NCI-H2029 (cell line): ENCODE results near the gene DMAC2.
"Not testable (repeated sequence)": the region's sequence is repeated elsewhere in the genome, so short reads cannot be mapped to it uniquely, and the experiment has no call there.

Experiments used
- DNase-seq: peaks from one replicate; lab custom pipeline; 2025; lab: John Stamatoyannopoulos, UW

The DMAC2 gene

GRCh38 chr19:41422456-41422855, 17.3 kb downstream of the DMAC2 start:
- no peak for DNase-seq

DNA sequence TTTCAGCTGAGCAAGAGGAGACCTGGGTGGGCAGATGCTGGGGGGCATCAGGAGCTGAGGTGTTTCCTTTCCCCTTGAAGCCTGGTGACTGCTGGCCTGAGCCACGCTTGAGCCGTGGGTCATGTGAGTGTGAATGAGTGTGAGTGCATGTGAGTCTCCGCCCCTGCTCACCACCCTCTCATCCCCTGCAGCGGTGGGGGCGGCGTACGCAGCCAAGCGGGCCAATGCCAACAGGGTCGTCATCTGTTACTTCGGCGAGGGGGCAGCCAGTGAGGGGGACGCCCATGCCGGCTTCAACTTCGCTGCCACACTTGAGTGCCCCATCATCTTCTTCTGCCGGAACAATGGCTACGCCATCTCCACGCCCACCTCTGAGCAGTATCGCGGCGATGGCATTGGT, 17.7 kb downstream of the DMAC2 start:
- DNase-seq, result no peak

GRCh38 chr19:41421314-41421713, 18.4 kb downstream of the DMAC2 start:
- peak; percentile 86 for DNase-seq

DNA sequence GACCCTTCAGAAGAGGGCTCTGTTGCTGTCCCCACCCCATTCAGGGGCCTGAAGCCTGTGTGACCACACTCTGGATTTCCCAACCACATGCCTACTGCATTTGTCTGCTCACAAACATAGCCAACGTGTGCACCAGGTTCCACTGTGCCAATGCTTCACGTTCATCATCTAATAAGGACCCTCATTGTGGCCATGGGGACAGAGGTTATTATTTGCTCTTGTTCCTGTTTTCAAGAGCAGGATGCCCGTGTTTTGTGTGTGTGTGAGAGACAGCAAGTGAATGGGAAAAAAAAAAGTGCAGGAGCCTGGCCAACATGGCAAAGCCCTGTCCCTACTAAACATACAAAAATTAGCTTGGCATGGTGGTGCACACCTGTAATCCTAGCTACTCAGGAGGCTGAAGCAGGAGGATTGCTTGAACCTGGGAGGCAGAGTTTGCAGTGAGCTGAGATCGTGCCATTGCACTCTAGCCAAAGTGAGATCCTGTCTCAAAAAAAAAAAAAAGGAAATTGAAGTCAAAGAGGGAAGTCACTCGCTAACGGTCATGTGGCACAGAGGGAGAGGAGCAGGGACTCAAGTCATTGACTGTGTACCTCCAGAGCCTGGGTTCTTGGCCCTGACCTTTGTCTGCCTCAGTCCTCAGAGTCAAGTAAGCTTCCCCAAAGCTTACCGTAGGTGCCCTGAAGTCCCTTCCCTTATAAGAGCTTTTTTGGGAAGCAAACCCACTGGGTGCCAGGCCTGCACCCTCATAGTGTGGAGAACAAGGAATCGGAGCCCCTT, 19.4 kb downstream of the DMAC2 start:
- peak; percentile 85 for DNase-seq

DNA sequence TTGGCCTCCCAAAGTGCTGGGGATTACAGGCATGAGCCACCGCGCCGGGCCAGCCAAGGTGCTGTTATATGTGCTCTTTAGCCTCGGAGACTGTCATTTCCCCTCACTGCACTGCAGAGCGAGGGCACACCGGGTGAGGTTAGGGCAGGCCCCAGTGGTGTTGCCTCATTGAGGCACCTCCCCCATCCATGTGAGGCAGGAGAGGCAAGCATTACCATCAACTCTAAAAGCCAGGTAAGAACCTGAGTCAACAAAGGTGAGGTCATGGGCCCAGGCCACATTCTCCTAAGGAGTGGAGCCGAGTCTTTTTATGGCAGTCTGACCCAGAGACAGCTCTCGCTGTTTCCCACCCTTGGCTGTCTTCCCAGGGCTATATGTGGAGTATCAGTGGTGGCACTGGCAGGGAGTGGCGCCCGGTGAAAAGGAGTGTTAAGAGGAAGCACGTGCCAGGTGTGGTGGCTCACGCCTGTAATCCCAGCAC, 23.5 kb downstream of the DMAC2 start:
- peak; percentile 97 for DNase-seq

GRCh38 chr19:41415154-41415571, 24.5 kb downstream of the DMAC2 start:
- peak; percentile 97 for DNase-seq

GRCh38 chr19:41414461-41414860, 25.3 kb downstream of the DMAC2 start:
- no peak for DNase-seq

- no peak for DNase-seq
Measured at GRCh38 chr19:41413947-41414346, 25.8 kb downstream of the DMAC2 start.

GRCh38 chr19:41412953-41413352, 26.8 kb downstream of the DMAC2 start:
- no peak for DNase-seq

DNA sequence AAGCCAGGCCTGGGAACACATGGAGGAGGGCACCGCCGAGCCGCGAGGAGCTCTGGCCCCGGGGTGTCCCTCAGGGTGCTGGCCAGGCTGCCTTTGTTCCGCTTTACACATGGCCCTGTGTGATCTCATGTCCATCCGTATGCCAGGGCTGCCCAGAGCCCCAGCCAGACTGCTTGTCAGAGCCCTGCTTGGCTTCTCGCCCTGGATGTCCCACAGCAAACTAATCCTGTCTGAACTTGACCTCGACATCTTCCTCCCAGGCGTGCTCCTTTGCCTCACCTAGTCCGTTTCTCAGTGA, 27.8 kb downstream of the DMAC2 start:
- DNase-seq, result no peak

DNA sequence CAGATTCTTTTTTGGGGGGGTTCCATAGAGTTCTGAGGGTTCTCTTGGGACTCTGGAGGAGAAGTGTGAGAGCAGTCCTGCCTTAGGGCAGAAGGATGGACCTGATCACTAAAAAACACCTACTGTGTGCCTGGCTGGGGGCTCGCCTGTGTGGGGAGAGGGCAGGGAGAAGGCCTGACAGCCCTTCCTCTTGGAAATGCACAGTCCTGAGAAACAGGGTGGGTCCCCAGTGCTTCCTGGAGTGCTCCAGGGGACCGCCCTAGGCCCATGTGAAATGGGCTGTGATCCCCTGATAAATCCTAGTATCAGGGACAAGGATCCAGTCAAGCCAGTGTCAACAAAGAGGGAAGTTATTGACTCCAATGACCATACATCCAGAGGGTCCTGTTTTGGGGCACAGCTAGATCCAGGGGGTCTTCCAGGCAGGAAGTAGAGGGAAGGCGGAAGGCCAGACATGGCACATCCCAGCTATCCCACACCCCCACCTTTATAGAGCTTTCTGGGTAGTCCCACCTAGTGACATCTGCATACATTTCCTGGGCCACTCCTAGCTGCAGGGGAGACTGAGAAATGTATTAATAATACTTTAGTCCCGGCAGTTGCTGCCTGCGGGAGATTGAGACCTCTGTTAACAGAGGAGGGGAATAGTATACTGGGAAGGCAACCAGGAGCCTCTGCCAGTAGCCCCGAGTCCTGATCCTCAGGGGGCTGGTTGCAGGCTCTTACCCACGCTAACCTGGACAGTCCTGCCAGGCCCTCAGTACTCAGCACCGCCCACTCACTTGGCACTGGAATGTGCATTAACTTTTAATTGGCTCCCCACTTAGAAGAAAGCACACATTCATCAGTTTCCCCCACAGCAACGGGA, 28.4 kb downstream of the DMAC2 start:
- DNase-seq, result no peak

- no peak for DNase-seq
Measured at GRCh38 chr19:41410336-41411054, 29.2 kb downstream of the DMAC2 start.

- peak; percentile 89 for DNase-seq
Measured at GRCh38 chr19:41409288-41409687, 30.4 kb downstream of the DMAC2 start.

DNA sequence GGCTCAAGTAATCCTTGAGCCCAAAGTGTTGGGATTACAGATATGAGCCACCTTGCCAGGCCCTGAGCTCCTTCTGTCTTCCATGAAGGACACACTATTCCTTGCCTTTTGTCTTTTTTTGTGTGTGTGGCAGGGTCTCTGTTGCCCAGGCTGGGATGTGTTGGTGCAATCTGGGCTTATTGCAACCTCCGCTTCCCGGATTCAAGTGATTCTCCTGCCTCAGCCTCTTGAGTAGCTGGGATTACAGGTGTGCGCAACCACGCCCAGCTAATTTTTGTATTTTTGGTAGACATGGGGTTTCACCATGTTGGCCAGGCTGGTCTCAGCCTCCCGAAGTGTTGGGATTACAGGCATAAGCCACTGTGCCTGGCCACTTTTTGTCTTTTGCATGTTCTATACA, 30.9 kb downstream of the DMAC2 start:
- not testable (repeated sequence) for DNase-seq

DNA sequence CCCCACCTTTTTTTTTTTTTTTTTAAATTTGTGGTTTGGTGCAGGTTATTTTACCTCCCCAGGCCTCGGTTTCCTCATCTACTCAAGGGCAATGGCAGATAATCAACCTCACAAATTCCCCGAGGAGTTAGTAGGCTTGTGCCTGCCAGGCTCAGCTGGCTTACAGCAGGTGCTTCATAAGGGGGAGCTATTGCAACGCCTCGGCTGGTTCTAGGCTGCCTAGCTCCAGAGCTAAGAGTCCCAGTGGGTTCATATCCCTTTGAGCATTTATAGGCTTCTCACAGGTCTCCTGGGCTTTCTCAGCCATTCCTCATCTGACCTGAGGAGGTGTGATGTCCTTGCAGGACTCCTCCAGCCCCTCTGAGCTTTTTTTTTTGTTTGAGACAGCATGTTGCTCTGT, 31.5 kb downstream of the DMAC2 start:
- no peak for DNase-seq

DNA sequence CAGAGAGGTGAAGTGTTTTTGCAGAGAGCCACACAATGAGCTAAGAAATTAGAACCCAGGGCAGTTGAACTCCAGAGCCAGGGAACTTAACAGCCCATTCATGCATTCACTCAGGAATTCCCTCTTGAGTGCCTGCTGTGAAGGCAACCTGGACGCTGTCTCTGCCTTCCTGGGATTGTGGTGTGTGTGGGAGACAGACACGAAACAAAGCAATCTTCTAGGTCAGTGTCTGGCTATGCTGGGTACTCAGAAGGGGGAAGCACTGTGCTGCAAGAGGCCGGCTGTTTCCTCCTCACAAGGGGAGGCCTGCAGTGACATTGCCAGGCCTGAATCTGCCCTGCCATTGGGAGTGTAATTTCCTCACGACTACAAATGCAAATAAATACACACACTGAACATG, 32.4 kb downstream of the DMAC2 start:
- peak; percentile 57 for DNase-seq

- DNase-seq, result no peak
Measured at GRCh38 chr19:41405776-41406175, 33.9 kb downstream of the DMAC2 start.

DNA sequence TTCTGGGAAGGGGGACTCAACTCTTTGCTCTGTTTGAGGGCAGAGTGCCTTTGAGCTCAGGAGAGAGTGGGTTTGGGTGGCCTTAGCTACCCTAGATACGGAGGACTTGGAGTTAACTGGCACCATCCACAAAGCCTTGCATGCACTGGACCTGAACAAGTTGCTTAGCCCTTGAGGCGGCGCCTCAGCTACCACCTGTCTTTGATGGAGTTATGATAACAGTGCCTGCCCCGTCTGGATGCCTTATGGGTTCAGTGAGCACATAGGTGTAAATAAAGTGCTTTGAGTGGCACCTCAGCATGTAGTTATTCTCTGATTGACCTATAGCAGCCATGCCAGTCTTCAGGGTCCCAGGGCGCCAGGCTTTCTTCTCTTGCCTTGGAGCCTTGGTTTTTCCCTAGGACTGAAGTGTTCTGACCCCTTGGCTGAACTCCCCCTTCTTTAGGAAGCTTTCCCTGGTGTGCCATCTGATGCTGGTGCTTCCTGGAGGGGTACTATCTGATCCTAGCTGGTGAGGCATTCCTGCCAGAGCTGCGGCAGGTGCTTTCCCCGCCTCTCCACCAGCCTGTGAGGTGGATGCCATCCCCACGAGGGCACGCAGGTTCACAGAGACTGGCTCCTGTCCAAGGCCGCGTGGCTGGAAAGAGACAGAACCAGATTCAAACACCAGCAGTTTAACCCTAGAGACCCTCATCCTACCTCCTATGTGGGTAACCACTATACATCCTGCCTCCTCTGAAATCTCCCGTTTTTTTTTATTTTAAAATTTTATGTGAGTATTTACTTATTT, 36.3 kb downstream of the DMAC2 start:
- DNase-seq, result peak; percentile 55

DNA sequence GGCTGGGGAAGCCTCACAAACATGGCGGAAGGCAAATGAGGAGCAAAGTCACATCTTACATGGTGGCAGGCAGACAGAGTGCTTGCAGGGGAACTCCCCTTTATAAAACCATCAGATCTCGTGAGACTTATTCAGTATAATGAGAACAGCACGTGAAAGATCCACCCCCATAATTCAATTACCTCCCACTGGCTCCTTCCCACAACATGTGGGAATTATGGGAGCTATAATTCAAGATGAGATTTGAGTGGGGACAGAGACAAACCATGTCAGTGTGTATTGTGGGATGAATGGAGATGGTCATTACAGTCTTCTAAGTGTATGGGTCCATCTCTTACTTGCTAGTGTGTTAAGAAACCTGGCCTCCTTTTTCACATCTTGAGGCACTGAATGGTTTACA, 37.7 kb downstream of the DMAC2 start:
- no peak for DNase-seq

DNA sequence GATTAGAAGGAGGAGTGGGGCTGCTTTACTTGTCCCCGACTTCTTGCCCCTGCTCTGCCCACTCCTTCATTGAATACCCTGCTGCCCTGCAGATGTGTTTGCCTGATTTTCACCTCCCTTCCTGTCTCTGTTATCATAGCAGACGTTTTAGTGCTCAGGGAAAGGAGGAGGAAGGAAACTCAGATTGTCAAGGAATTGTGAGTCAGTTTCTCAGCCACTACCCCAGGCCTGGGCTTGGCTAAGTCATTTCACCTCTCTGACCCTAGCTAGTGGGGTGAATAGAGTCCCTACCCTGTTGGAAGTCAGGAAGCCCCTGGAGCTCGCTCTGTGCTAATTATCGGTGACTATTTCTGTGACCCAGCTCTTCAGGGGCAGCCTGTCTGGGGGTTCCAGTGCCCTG, 38.2 kb downstream of the DMAC2 start:
- no peak for DNase-seq

GRCh38 chr19:41399525-41399924, 40.2 kb downstream of the DMAC2 start:
- DNase-seq, result no peak

- no peak for DNase-seq
Measured at GRCh38 chr19:41399091-41399490, 40.6 kb downstream of the DMAC2 start.
